Fibroblast of villous mesenchyme (primary cell): ENCODE data around the gene SPRY4. TPM values are rescaled to one million over a fixed set of nuclear protein-coding genes. Genes with fewer than 3 reads are reported as not detected.

Experiments used
- DNase-seq: peaks from one replicate; pipeline ENCODE4 v3.0.0-alpha.2; 2010; ENCODE audit warnings: low read depth
- H3K4me3 ChIP-seq: 2 replicates; pipeline ENCODE4 v1.5.1; 2011; ENCODE audit warnings: low read depth, mild to moderate bottlenecking, low read length
- total RNA-seq: library from RNA; depleted of rRNA; stranded (reverse); fragments of >200 nt; gene quantifications from 2 replicates; pipeline ENCODE4 v1.2.3, GENCODE V29; 2012
- TF ChIP-seq, protein P1 (sequence below): IDR thresholded peaks from 2 replicates; pipeline ENCODE4 v1.5.1; 2012; ENCODE audit warnings: low read depth, mild to moderate bottlenecking, low read length; ENCODE audit not compliant: insufficient read depth

SPRY4 gene
- total RNA-seq, 1 donor = 22.9 TPM

DNA sequence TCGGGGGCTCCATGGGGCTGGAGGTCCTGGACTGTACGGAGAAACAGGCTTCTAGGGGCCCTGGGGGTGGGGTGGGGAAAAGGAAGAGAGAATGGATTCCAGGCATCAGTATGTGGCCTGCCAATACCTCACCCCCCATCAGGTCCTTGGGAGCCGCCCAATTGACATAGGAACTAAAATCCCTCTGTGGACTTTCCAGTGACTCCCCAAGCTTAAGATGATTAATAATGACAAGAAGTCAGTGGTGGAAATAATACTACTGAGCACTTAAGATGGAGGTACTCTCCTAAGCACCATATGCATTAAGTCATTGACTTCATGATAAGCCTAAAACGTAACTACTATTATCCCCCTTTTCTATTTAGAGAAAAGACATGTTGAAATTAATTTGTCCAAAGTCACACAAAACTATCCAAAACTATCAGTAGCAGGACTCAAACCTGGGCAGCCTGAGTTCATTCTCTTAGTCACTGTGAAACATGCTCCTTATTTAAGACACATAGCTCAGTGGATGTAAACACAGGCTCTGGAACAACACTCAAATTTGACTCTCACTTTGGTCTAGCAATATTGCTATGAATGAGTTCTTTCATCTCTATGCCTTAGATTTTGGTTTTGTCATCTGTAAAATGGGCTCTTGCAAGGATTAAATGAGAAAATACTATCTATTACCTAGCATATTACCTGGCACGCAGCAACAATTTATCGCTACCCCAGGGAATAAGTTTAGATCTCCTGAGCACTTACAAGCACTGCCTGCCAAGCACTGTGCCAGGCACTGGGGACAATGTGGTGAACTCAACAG, 9.5 kb downstream of the SPRY4 start:
- no peak overlapping the region for H3K4me3 ChIP-seq
- TF ChIP-seq, protein P1, sequence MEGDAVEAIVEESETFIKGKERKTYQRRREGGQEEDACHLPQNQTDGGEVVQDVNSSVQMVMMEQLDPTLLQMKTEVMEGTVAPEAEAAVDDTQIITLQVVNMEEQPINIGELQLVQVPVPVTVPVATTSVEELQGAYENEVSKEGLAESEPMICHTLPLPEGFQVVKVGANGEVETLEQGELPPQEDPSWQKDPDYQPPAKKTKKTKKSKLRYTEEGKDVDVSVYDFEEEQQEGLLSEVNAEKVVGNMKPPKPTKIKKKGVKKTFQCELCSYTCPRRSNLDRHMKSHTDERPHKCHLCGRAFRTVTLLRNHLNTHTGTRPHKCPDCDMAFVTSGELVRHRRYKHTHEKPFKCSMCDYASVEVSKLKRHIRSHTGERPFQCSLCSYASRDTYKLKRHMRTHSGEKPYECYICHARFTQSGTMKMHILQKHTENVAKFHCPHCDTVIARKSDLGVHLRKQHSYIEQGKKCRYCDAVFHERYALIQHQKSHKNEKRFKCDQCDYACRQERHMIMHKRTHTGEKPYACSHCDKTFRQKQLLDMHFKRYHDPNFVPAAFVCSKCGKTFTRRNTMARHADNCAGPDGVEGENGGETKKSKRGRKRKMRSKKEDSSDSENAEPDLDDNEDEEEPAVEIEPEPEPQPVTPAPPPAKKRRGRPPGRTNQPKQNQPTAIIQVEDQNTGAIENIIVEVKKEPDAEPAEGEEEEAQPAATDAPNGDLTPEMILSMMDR = no peak
- DNase-seq = no peak

GRCh38 chr5:142314606-142315005, 10.2 kb downstream of the SPRY4 start:
- H3K4me3 ChIP-seq = no peak overlapping the region
- no peak for DNase-seq
- TF ChIP-seq, protein P1 = no peak

GRCh38 chr5:142314109-142314508, 10.7 kb downstream of the SPRY4 start:
- no peak for DNase-seq
- TF ChIP-seq, protein P1 = no peak
- H3K4me3 ChIP-seq = no peak overlapping the region

GRCh38 chr5:142313682-142314081, 11.1 kb downstream of the SPRY4 start:
- no peak overlapping the region for H3K4me3 ChIP-seq
- TF ChIP-seq, protein P1 = no peak
- no peak for DNase-seq

- no peak for DNase-seq
- TF ChIP-seq, protein P1 = no peak
- no peak overlapping the region for H3K4me3 ChIP-seq
These were observed 11.5 kb downstream of the SPRY4 start for GRCh38 chr5:142313275-142313674.

GRCh38 chr5:142312399-142312798, 12.4 kb downstream of the SPRY4 start:
- no peak overlapping the region for H3K4me3 ChIP-seq

More at GRCh38 chr5:142312399-142312798, 12.4 kb downstream of the SPRY4 start:
- DNase-seq = no peak
- TF ChIP-seq, protein P1 = no peak
